Adrenal gland (tissue), 12 donors: ENCODE measurements around the gene PROM1. TPM values are rescaled to one million over a fixed set of nuclear protein-coding genes. Genes with fewer than 3 reads are reported as not detected.
A peak's percentile ranks its signal among the peaks of the same experiment; 100 is the strongest.

Source experiments
- DNase-seq, 7 donors: peaks; one replicate each; pipeline ENCODE4 v3.0.0-alpha.2; 2019 to 2020
- H3K27ac ChIP-seq, 5 donors: fragments of 200-600 bp; sonication (generic) in 4 of 5; 1 replicate in 3 of 5; 2 replicates in 2 of 5; pipeline versions ENCODE4 v1.5.1 to v1.8.0; 2016 to 2020; ENCODE audit warnings: mild to moderate bottlenecking in 1 of 5
- H3K27me3 ChIP-seq: fragments of 200-600 bp; 2 replicates; pipeline ENCODE4 v1.8.0; 2021
- H3K36me3 ChIP-seq, 2 donors: fragments of 200-600 bp; replicated peaks in 1 of 2; 1 replicate in 1 of 2; 2 replicates in 1 of 2; pipeline versions ENCODE4 v1.5.1 to v1.8.0; 2018 to 2022
- H3K4me1 ChIP-seq, 2 donors: fragments of 200-600 bp; replicated peaks in 1 of 2; 1 replicate in 1 of 2; 2 replicates in 1 of 2; pipeline versions ENCODE4 v1.5.1 to v1.8.0; 2018 to 2021
- H3K4me3 ChIP-seq, 4 donors: fragments of 200-600 bp; sonication (generic) in 3 of 4; one replicate each; pipeline ENCODE4 v1.5.1; 2016 to 2018
- H3K9me3 ChIP-seq, 3 donors: fragments of 200-600 bp; sonication (generic) in 1 of 3; replicated peaks in 1 of 3; 1 replicate in 2 of 3; 2 replicates in 1 of 3; pipeline versions ENCODE4 v1.5.1 to v1.8.0; 2016 to 2021
- POLR2A ChIP-seq, 2 donors: fragments of 450-650 bp; IDR thresholded peaks; one replicate each; pipeline ENCODE4 v1.6.1; 2017; ENCODE audit warnings: antibody characterized with exemption in 2 of 2, mild to moderate bottlenecking in 2 of 2, moderate library complexity in 1 of 2
- WGBS, 4 donors: extraction: QIAGEN DNeasy Blood & Tissue Kit in 2 of 4; methylation state at CpG; one replicate each; pipeline versions ENCODE4 v1.1.5 to v1.1.7; 2013 to 2017; 5-methylcytosine and 5-hydroxymethylcytosine counted together
- intact Hi-C, 2 donors: fragments of 100-400 bp; cut with DNase I; formaldehyde crosslinking; loops; one replicate each; pipeline versions ENCODE4 v1.14.1 to v1.15.0; 2022 to 2023
- polyA plus RNA-seq, 3 donors: library from polyadenylated mRNA; stranded (reverse); fragments of 200-250 nt in 2 of 3; fragments of 350-450 nt in 1 of 3; fragmentation: Illumina TruSeq in 1 of 3; extraction: RNeasy Lipid Tissue Mini Kit (QIAGEN cat#74804) in 1 of 3; gene quantifications; one replicate each; pipeline ENCODE4 v1.2.3, GENCODE V29; 2013 to 2014
- total RNA-seq, 9 donors: library from RNA; depleted of rRNA in 4 of 9; stranded (reverse); fragments of >200 nt in 4 of 9; fragments of 120-200 nt in 1 of 9; fragmentation: NEBNext Ultra II Directional in 1 of 9; extraction: Animal tissue kit (Norgen Biotek cat#: 25700) in 1 of 9; gene quantifications; one replicate each; pipeline versions ENCODE4 v1.1.0 to v1.2.4, GENCODE V29; 2013 to 2023
- TF ChIP-seq, protein P1 (sequence below), 6 experiments: fragments of 450-650 bp in 4 of 6; fragments of 200-600 bp in 2 of 6; sonication (generic) in 1 of 6; IDR thresholded peaks; 1 replicate in 5 of 6; 2 replicates in 1 of 6; pipeline versions ENCODE4 v1.5.1 to v1.8.0; 2016 to 2021; ENCODE audit warnings: antibody characterized with exemption in 6 of 6, mild to moderate bottlenecking in 2 of 6, moderate library complexity in 1 of 6
- donor health status: healthy with polysubstance abuse.
- donor health status: Bipolar disorder and iron deficiency.
- donor health status: DM: yes; HTN: yes; CAD: no.
- donor health status: DM: no; HTN: no; CAD: no.
- donor health status: DM: no; HTN: no; CAD: no.
- donor health status: DM: yes; HTN: yes; CAD: no.

PROM1 gene
- total and polyA plus RNA-seq, 12 donors: 0.14 to 1.6 (median 0.39) TPM; not detected in 4

DNA sequence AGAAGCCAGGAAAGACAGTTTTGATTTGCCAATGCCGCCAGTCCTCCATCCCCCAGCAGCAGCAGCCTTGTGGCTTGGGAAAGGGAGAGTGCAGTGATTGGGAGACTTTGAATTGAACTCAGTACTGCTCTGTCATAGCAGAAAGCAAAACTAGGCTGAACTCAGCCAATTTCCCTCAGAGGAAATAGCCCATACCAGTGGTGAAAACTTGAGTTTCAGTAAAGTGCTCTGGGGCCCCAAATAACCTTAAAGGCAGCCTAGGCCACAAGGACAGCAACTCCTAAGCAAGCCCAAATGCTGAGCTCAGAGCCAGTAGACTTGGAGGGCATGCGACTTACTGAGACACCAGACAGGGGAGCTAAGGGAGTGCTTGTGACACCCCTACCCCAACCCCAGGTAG, 2.0 kb upstream of the PROM1 start:
- 85 to 94% (median 90%) methylated on average over 2 of the region's 2 CpGs for WGBS, 4 donors
- H3K27ac ChIP-seq: no peak overlapping the region
- H3K27me3 ChIP-seq: peaks cover 27% of the 10 kb centered on the region
- H3K9me3 ChIP-seq: no peaks in the 10 kb centered on the region
- intact Hi-C loops: no loop called here
- peaks cover 9 to 17% of the 10 kb centered on the region in 2 donors for H3K4me1 ChIP-seq
- H3K4me3 ChIP-seq: no peak overlapping the region
- TF ChIP-seq, protein P1, sequence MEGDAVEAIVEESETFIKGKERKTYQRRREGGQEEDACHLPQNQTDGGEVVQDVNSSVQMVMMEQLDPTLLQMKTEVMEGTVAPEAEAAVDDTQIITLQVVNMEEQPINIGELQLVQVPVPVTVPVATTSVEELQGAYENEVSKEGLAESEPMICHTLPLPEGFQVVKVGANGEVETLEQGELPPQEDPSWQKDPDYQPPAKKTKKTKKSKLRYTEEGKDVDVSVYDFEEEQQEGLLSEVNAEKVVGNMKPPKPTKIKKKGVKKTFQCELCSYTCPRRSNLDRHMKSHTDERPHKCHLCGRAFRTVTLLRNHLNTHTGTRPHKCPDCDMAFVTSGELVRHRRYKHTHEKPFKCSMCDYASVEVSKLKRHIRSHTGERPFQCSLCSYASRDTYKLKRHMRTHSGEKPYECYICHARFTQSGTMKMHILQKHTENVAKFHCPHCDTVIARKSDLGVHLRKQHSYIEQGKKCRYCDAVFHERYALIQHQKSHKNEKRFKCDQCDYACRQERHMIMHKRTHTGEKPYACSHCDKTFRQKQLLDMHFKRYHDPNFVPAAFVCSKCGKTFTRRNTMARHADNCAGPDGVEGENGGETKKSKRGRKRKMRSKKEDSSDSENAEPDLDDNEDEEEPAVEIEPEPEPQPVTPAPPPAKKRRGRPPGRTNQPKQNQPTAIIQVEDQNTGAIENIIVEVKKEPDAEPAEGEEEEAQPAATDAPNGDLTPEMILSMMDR (IDR thresholded peaks at IDR 0.05): no peak
- no peak for TF ChIP-seq POLR2A (IDR thresholded peaks at IDR 0.05)
- no peak for DNase-seq
- H3K36me3 ChIP-seq: no peaks in the 10 kb centered on the region

DNA sequence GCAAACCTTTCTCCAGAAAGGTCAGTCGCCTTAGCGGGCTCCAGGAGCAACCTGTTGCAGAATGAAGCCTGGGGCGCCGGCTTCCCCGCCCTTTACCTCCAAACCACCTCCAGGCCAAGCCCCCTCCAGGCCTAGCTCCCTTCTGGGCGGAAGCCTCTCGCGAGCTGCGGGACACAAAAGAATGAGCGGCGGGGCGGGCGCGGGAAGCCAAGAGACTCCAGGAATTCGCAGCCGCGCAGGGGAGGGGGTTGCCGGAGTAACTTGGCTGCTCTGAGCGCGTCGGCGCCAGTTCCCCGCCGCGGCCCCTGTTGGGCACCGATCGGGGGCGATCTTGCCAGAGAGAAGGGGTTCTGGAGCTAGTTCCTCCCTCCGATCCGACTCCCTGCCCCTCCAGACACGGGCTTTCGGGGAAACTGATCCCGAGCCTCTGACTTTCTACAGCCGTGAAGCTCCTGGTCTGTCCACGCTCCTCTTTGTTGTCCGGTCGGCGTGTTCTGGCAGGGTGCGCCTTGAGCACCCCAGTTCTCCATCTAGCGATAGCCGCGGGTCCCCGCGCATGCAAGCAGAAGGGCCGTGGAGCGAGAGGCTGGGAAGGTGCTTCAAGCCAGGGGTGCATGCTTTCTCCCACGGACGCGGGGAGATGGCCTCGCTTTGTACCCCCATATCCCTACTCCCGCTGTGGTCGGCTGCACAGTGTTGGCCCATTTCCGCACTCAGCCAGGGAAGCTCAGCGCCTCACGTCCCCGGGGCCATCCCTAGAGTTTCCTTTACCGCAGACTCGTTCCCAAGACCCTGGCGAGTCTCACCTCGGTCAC, 1.2 kb downstream of the PROM1 start:
- TF ChIP-seq POLR2A (IDR thresholded peaks at IDR 0.05): no peak
- TF ChIP-seq, protein P1 (IDR thresholded peaks at IDR 0.05): no peak
- Histone ChIP-seq H3K4me3 (peak overlapping the region in 2 of 4 donors; percentile 16 to 64), H3K27ac (no peak overlapping the region), H3K27me3 (peaks cover 33% of the 10 kb centered on the region), H3K9me3 (no peaks in the 10 kb centered on the region), H3K36me3 (no peaks in the 10 kb centered on the region), H3K4me1 (peaks cover 9 to 17% of the 10 kb centered on the region in 2 donors)
- DNase-seq: peak in 3 of 7 donors; percentile 10 to 26 (median 15)
- intact Hi-C loops: no loop called here
- WGBS, 4 donors: 1 to 3% (median 2%) methylated on average over 6 to 60 of the region's 60 CpGs

DNA sequence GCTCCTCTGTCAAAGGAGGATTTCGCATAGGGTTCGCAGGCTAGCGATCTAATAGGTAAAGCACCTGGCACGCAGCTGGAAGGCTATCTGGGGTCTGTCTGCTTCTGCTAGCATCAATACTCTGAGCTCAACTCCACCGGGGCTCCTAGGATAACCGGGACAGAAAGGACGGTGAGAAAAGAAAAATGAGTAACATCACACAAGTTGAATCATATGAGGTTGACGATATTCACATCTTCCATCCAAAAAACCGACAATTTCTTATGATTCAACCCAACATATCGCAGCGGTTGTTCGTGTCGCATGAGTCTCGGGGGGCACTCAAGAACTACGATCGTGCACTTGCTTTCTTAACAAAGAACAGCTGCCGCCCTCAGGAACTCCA, 1.8 kb downstream of the PROM1 start:
- intact Hi-C loops: no loop called here
- WGBS, 4 donors: 21 to 31% (median 22%) methylated on average over 13 to 17 of the region's 17 CpGs

DNA sequence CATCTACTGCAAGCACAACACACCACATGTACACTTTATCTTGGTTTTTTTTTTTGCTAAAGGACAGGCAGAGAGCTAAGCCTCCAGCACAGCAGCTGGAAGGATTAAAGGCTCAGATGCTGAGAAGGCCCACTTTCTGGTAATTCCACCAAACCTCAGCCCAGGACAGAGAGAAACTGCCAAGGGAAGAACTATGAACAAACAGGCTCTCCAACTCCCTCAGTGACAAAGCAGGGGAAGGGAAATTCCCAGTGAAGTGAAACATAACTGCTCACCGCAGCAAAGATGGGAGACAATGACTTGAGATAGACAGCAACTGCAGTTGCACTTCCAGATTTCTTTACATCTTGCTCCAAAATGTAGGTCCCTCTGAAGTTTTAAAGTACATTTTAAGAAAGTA, 4.8 kb downstream of the PROM1 start:
- Histone ChIP-seq H3K4me1 (peaks cover 9 to 17% of the 10 kb centered on the region in 2 donors), H3K36me3 (no peaks in the 10 kb centered on the region), H3K9me3 (no peaks in the 10 kb centered on the region), H3K27me3 (peaks cover 33% of the 10 kb centered on the region), H3K27ac (no peak overlapping the region), H3K4me3 (no peak overlapping the region)
- no peak for TF ChIP-seq POLR2A (IDR thresholded peaks at IDR 0.05)
- TF ChIP-seq, protein P1 (IDR thresholded peaks at IDR 0.05): no peak
- intact Hi-C loops: no loop called here
- 69 to 89% (median 82%) methylated on average over 1 of the region's 1 CpG for WGBS, 4 donors
- no peak for DNase-seq

More for the DNA sequence above, 1.8 kb downstream of the PROM1 start:
- Histone ChIP-seq H3K36me3 (no peaks in the 10 kb centered on the region), H3K9me3 (no peaks in the 10 kb centered on the region), H3K27me3 (peaks cover 33% of the 10 kb centered on the region), H3K4me1 (peaks cover 9 to 17% of the 10 kb centered on the region in 2 donors), H3K4me3 (peak overlapping the region in 1 of 4 donors; percentile 64), H3K27ac (no peak overlapping the region)
- DNase-seq: no peak
- TF ChIP-seq POLR2A (IDR thresholded peaks at IDR 0.05): no peak
- TF ChIP-seq, protein P1 (IDR thresholded peaks at IDR 0.05): no peak
